Right lobe of liver (tissue), 4 donors: ENCODE results near the gene PROX1.

Experiments used
- POLR2A ChIP-seq: fragments of 450-650 bp; IDR thresholded peaks from one replicate; pipeline ENCODE4 v1.6.1; 2017; ENCODE audit warnings: antibody characterized with exemption, mild to moderate bottlenecking
- TF ChIP-seq, protein P1 (sequence below), 4 donors: fragments of 200-600 bp in 3 of 4; fragments of 450-650 bp in 1 of 4; IDR thresholded peaks; one replicate each; pipeline versions ENCODE4 v1.5.1 to v1.8.0; 2016 to 2022; ENCODE audit warnings: antibody characterized with exemption in 4 of 4, mild to moderate bottlenecking in 2 of 4
- donor health status: DM: no; HTN: no; CAD: no.
- donor health status: DM: no; HTN: no; CAD: no.
- donor health status: DM: no; HTN: yes; CAD: no.

GRCh38 chr1:214028649-214029406 is 41.1 kb downstream of the PROX1 start:
- no peak for TF ChIP-seq POLR2A
- TF ChIP-seq, protein P1, sequence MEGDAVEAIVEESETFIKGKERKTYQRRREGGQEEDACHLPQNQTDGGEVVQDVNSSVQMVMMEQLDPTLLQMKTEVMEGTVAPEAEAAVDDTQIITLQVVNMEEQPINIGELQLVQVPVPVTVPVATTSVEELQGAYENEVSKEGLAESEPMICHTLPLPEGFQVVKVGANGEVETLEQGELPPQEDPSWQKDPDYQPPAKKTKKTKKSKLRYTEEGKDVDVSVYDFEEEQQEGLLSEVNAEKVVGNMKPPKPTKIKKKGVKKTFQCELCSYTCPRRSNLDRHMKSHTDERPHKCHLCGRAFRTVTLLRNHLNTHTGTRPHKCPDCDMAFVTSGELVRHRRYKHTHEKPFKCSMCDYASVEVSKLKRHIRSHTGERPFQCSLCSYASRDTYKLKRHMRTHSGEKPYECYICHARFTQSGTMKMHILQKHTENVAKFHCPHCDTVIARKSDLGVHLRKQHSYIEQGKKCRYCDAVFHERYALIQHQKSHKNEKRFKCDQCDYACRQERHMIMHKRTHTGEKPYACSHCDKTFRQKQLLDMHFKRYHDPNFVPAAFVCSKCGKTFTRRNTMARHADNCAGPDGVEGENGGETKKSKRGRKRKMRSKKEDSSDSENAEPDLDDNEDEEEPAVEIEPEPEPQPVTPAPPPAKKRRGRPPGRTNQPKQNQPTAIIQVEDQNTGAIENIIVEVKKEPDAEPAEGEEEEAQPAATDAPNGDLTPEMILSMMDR (IDR thresholded peaks at IDR 0.05): no peak
